Tibial artery (tissue), 4 donors: Measurements from ENCODE around the gene CTNS.

Experiments used
- DNase-seq, 2 donors: peaks; one replicate each; pipeline ENCODE4 v3.0.0-alpha.2; 2019
- H3K27ac ChIP-seq, 2 donors: fragments of 200-600 bp; sonication (generic) in 1 of 2; 1 replicate in 1 of 2; 2 replicates in 1 of 2; pipeline ENCODE4 v1.5.1; 2018 to 2019; ENCODE audit warnings: mild to moderate bottlenecking in 1 of 2
- H3K27me3 ChIP-seq, 2 donors: fragments of 200-600 bp; sonication (generic) in 1 of 2; one replicate each; pipeline versions ENCODE4 v1.5.1 to v1.6.0; 2016 to 2019
- H3K36me3 ChIP-seq, 3 donors: fragments of 200-600 bp; sonication (generic) in 2 of 3; one replicate each; pipeline ENCODE4 v1.5.1; 2016 to 2019; ENCODE audit warnings: mild to moderate bottlenecking in 2 of 3
- H3K4me1 ChIP-seq, 4 donors: fragments of 200-600 bp; sonication (generic) in 2 of 4; 1 replicate in 3 of 4; 2 replicates in 1 of 4; pipeline ENCODE4 v1.5.1; 2016 to 2019
- H3K4me3 ChIP-seq, 2 donors: fragments of 200-600 bp; sonication (generic) in 1 of 2; 1 replicate in 1 of 2; 2 replicates in 1 of 2; pipeline ENCODE4 v1.5.1; 2018 to 2019; ENCODE audit warnings: mild to moderate bottlenecking in 2 of 2
- H3K9me3 ChIP-seq, 3 donors: fragments of 200-600 bp; sonication (generic) in 1 of 3; one replicate each; pipeline ENCODE4 v1.5.1; 2016 to 2019
- CTCF ChIP-seq, 2 experiments: fragments of 200-600 bp in 1 of 2; fragments of 450-650 bp in 1 of 2; IDR thresholded peaks; one replicate each; pipeline ENCODE4 v1.5.1; 2017 to 2019; ENCODE audit warnings: antibody characterized with exemption in 2 of 2, mild to moderate bottlenecking in 1 of 2, moderate library complexity in 1 of 2
- intact Hi-C: fragments of 100-400 bp; cut with DNase I; formaldehyde crosslinking; loops from one replicate; pipeline ENCODE4 v1.15.0; 2023; ENCODE audit warnings: low total_unique reads

CTNS gene

GRCh38 chr17:3678095-3678820 is 41.7 kb downstream of the CTNS start:
- no peak for DNase-seq
- intact Hi-C loops = no loop called here
- Histone ChIP-seq H3K27me3 (peaks cover 0 to 36% of the 10 kb centered on the region in 2 donors), H3K4me3 (no peak overlapping the region), H3K4me1 (no peaks in the 10 kb centered on the region), H3K9me3 (no peaks in the 10 kb centered on the region), H3K27ac (no peak overlapping the region), H3K36me3 (no peaks in the 10 kb centered on the region)
- TF ChIP-seq CTCF (IDR thresholded peaks at IDR 0.05) = no peak

GRCh38 chr17:3678821-3679530 is 42.4 kb downstream of the CTNS start:
- DNase-seq = no peak
- TF ChIP-seq CTCF (IDR thresholded peaks at IDR 0.05) = no peak
- no peak overlapping the region for H3K27ac ChIP-seq
- intact Hi-C loops = no loop called here
- no peaks in the 10 kb centered on the region for H3K36me3 ChIP-seq
- peaks cover 0 to 42% of the 10 kb centered on the region in 2 donors for H3K27me3 ChIP-seq
- no peaks in the 10 kb centered on the region for H3K4me1 ChIP-seq
- H3K9me3 ChIP-seq = no peaks in the 10 kb centered on the region
- H3K4me3 ChIP-seq = no peak overlapping the region

- no peak for DNase-seq
- TF ChIP-seq CTCF (IDR thresholded peaks at IDR 0.05) = no peak
- no peak overlapping the region for H3K27ac ChIP-seq
- H3K27me3 ChIP-seq = peaks cover 0 to 48% of the 10 kb centered on the region in 2 donors
- H3K36me3 ChIP-seq = no peaks in the 10 kb centered on the region
- no peak overlapping the region for H3K4me3 ChIP-seq
- intact Hi-C loops = no loop called here
- H3K4me1 ChIP-seq = no peaks in the 10 kb centered on the region
- no peaks in the 10 kb centered on the region for H3K9me3 ChIP-seq
Observed at GRCh38 chr17:3679531-3680126, 43.1 kb downstream of the CTNS start.

- Histone ChIP-seq H3K4me1 (no peaks in the 10 kb centered on the region), H3K4me3 (no peak overlapping the region), H3K36me3 (no peaks in the 10 kb centered on the region), H3K27ac (no peak overlapping the region), H3K27me3 (peaks cover 0 to 55% of the 10 kb centered on the region in 2 donors), H3K9me3 (no peaks in the 10 kb centered on the region)
- no peak for DNase-seq
- intact Hi-C loops = no loop called here
- no peak for TF ChIP-seq CTCF (IDR thresholded peaks at IDR 0.05)
Observed at GRCh38 chr17:3681057-3681456, 44.5 kb downstream of the CTNS start.

GRCh38 chr17:3681565-3681964 is 45.0 kb downstream of the CTNS start:
- intact Hi-C loops = no loop called here
- Histone ChIP-seq H3K4me3 (no peak overlapping the region), H3K9me3 (no peaks in the 10 kb centered on the region), H3K27ac (no peak overlapping the region), H3K4me1 (no peaks in the 10 kb centered on the region), H3K27me3 (peaks cover 0 to 55% of the 10 kb centered on the region in 2 donors), H3K36me3 (no peaks in the 10 kb centered on the region)
- DNase-seq = no peak
- TF ChIP-seq CTCF (IDR thresholded peaks at IDR 0.05) = no peak
